Nephron progenitor cell (in vitro differentiated cells): ENCODE data around the gene ATP8A1.

ENCODE experiments used
- DNase-seq: peaks from one replicate; pipeline ENCODE4 v3.0.0; 2021
- H3K27ac Mint-ChIP-seq: 2 replicates; pipeline ENCODE4 v1.8.0; 2021; ENCODE audit warnings: mild to moderate bottlenecking, moderate library complexity, mixed read lengths
- H3K27me3 Mint-ChIP-seq: 2 replicates; pipeline ENCODE4 v1.8.0; 2021; ENCODE audit warnings: mild to moderate bottlenecking, low read depth, mixed read lengths; ENCODE audit not compliant: poor library complexity
- H3K36me3 Mint-ChIP-seq: 2 replicates; pipeline ENCODE4 v1.8.0; 2021; ENCODE audit warnings: low read depth, mixed read lengths
- H3K4me1 Mint-ChIP-seq: 2 replicates; pipeline ENCODE4 v1.8.0; 2021; ENCODE audit warnings: mixed read lengths
- H3K4me3 Mint-ChIP-seq: 2 replicates; pipeline ENCODE4 v1.8.0; 2021; ENCODE audit warnings: mild to moderate bottlenecking, moderate library complexity, mixed read lengths
- H3K9me3 Mint-ChIP-seq: 2 replicates; pipeline ENCODE4 v1.8.0; 2021; ENCODE audit warnings: mild to moderate bottlenecking, moderate library complexity, mixed read lengths
- CTCF ChIP-seq: fragments of 200-600 bp; sonication (generic); IDR thresholded peaks from 2 replicates; pipeline ENCODE4 v1.5.0; 2021; ENCODE audit warnings: antibody characterized with exemption

Gene ATP8A1

GRCh38 chr4:42501624-42502401, 155.1 kb downstream of the ATP8A1 start:
- H3K27ac Mint-ChIP-seq = peak overlapping the region; percentile 62

GRCh38 chr4:42498040-42498439, 158.9 kb downstream of the ATP8A1 start:
- Mint-ChIP-seq H3K4me3 (no peak overlapping the region), H3K36me3 (no peaks in the 10 kb centered on the region), H3K27ac (no peak overlapping the region), H3K27me3 (peaks cover 7% of the 10 kb centered on the region), H3K9me3 (no peaks in the 10 kb centered on the region), H3K4me1 (peaks cover 15% of the 10 kb centered on the region)
- DNase-seq = no peak
- no peak for TF ChIP-seq CTCF

More at GRCh38 chr4:42501624-42502401, 155.1 kb downstream of the ATP8A1 start:
- no peak overlapping the region for H3K4me3 Mint-ChIP-seq
- H3K27me3 Mint-ChIP-seq = peaks cover 7% of the 10 kb centered on the region
- no peaks in the 10 kb centered on the region for H3K36me3 Mint-ChIP-seq
- H3K9me3 Mint-ChIP-seq = no peaks in the 10 kb centered on the region
- H3K4me1 Mint-ChIP-seq = peaks cover 15% of the 10 kb centered on the region
- no peak for DNase-seq
- no peak for TF ChIP-seq CTCF

- no peak for TF ChIP-seq CTCF
- H3K27ac Mint-ChIP-seq = no peak overlapping the region
- H3K27me3 Mint-ChIP-seq = peaks cover 7% of the 10 kb centered on the region
Measured at GRCh38 chr4:42497142-42497910, 159.6 kb downstream of the ATP8A1 start.

GRCh38 chr4:42492962-42493361, 163.9 kb downstream of the ATP8A1 start:
- DNase-seq = no peak
- Mint-ChIP-seq H3K36me3 (no peaks in the 10 kb centered on the region), H3K4me3 (no peak overlapping the region), H3K27ac (no peak overlapping the region), H3K9me3 (no peaks in the 10 kb centered on the region), H3K4me1 (peaks cover 23% of the 10 kb centered on the region), H3K27me3 (peaks cover 3% of the 10 kb centered on the region)
- no peak for TF ChIP-seq CTCF

More at GRCh38 chr4:42497142-42497910, 159.6 kb downstream of the ATP8A1 start:
- no peaks in the 10 kb centered on the region for H3K9me3 Mint-ChIP-seq
- no peaks in the 10 kb centered on the region for H3K36me3 Mint-ChIP-seq
- DNase-seq = no peak
- peaks cover 10% of the 10 kb centered on the region for H3K4me1 Mint-ChIP-seq
- H3K4me3 Mint-ChIP-seq = no peak overlapping the region

- peaks cover 29% of the 10 kb centered on the region for H3K4me1 Mint-ChIP-seq
- no peak for TF ChIP-seq CTCF
- no peak overlapping the region for H3K4me3 Mint-ChIP-seq
- no peaks in the 10 kb centered on the region for H3K9me3 Mint-ChIP-seq
- H3K27me3 Mint-ChIP-seq = peaks cover 3% of the 10 kb centered on the region
- no peak for DNase-seq
- H3K27ac Mint-ChIP-seq = peak overlapping the region; percentile 77
- H3K36me3 Mint-ChIP-seq = no peaks in the 10 kb centered on the region
Measured at GRCh38 chr4:42490015-42490414, 166.9 kb downstream of the ATP8A1 start.
